ENCODE data around the gene KIF12. TPM values are rescaled to one million over a fixed set of nuclear protein-coding genes. Genes with fewer than 3 reads are reported as not detected.
"Not testable (repeated sequence)": the region's sequence is repeated elsewhere in the genome, so short reads cannot be mapped to it uniquely, and the experiment has no call there.

KIF12 gene
- total and polyA plus RNA-seq, 4 donors, result 0.38 to 8.4 TPM; not detected in 2

DNA sequence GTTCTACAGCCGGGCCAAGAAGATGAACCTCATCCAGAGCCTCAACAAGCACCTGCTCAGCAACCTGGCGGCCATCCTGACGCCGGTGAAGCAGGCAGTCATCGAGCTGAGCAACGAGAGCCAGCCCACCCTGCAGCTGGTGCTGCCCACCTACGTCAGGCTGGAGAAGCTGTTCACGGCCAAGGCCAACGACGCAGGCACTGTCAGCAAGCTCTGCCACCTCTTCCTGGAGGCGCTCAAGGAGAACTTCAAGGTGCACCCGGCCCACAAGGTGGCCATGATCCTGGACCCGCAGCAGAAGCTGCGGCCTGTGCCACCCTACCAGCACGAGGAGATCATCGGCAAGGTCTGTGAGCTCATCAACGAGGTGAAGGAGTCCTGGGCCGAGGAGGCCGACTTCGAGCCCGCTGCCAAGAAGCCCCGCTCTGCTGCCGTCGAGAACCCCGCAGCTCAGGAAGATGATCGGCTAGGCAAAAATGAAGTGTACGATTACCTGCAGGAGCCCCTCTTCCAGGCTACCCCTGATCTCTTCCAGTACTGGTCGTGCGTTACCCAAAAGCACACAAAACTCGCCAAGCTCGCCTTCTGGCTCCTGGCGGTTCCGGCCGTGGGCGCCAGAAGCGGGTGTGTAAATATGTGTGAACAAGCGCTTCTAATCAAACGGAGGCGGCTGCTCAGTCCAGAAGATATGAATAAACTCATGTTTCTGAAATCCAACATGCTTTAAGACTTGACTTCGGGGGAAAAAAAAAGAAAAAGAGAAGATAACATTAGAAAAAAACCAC lies 49.5 kb downstream of the KIF12 start:
- H3K27me3 ChIP-seq (ENCODE audit: control insufficient read depth in 1 of 2, insufficient read depth in 2 of 2, low read length in 1 of 2), result no peaks in the 10 kb centered on the region
- intact Hi-C loops (cut with DNase I), result no loop called here
- DNase-seq, result no peak

DNA sequence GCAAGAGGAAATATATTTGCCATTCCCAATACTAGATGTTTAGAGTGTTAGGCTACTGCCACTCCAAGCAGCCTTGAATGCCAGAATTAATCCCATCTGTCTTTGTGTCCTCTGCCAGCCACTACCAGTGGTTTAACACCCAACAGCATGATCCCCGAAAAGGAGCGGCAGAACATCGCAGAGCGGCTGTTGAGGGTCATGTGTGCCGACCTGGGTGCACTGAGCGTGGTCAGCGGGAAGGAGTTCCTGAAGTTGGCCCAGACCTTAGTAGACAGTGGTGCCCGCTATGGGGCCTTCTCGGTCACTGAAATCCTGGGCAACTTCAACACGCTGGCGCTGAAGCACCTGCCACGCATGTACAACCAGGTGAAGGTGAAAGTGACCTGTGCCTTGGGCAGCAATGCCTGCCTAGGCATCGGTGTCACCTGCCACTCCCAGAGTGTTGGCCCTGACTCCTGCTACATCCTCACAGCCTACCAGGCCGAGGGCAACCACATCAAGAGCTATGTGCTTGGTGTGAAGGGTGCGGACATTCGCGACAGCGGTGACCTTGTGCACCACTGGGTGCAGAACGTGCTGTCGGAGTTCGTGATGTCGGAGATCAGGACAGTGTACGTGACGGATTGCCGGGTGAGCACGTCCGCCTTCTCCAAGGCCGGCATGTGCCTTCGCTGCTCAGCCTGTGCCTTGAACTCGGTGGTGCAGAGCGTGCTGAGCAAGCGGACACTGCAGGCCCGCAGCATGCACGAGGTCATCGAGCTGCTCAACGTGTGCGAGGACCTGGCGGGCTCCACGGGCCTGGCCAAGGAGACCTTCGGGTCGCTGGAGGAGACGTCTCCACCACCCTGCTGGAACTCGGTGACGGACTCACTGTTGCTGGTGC lies 50.3 kb downstream of the KIF12 start:
- DNase-seq (no peak), ATAC-seq (ENCODE audit: low FRiP score) (no peak)
- Histone ChIP-seq H3K9me3 (ENCODE audit: control insufficient read depth, low read length) (no peaks in the 10 kb centered on the region), H3K4me1 (ENCODE audit: control insufficient read depth in 1 of 2, insufficient read depth in 2 of 2, low read length in 2 of 2) (no peaks in the 10 kb centered on the region), H3K27ac (ENCODE audit: low read depth in 1 of 2, low read length in 2 of 2) (no peak overlapping the region), H3K27me3 (ENCODE audit: control insufficient read depth in 1 of 2, insufficient read depth in 2 of 2, low read length in 1 of 2) (no peaks in the 10 kb centered on the region), H3K36me3 (ENCODE audit: control insufficient read depth in 1 of 2, insufficient read depth in 2 of 2, low read length in 1 of 2) (peaks cover 0 to 6% of the 10 kb centered on the region in 2 donors), H3K4me3 (ENCODE audit: low read length in 2 of 2) (no peak overlapping the region)
- intact Hi-C loops (cut with DNase I), result no loop called here
- WGBS, 2 donors, result 96 to 97% methylated on average over 44 of the region's 44 CpGs

More for the DNA sequence above, 49.5 kb downstream of the KIF12 start:
- no peak for ATAC-seq (ENCODE audit: low FRiP score)
- no peaks in the 10 kb centered on the region for H3K4me1 ChIP-seq (ENCODE audit: control insufficient read depth in 1 of 2, insufficient read depth in 2 of 2, low read length in 2 of 2)
- WGBS, 2 donors, result 96 to 97% methylated on average over 40 of the region's 40 CpGs
- no peaks in the 10 kb centered on the region for H3K9me3 ChIP-seq (ENCODE audit: control insufficient read depth, low read length)
- H3K4me3 ChIP-seq (ENCODE audit: low read length in 2 of 2), result no peak overlapping the region
- H3K27ac ChIP-seq (ENCODE audit: low read depth in 1 of 2, low read length in 2 of 2), result no peak overlapping the region
- H3K36me3 ChIP-seq (ENCODE audit: control insufficient read depth in 1 of 2, insufficient read depth in 2 of 2, low read length in 1 of 2), result peaks cover 0 to 6% of the 10 kb centered on the region in 2 donors

DNA sequence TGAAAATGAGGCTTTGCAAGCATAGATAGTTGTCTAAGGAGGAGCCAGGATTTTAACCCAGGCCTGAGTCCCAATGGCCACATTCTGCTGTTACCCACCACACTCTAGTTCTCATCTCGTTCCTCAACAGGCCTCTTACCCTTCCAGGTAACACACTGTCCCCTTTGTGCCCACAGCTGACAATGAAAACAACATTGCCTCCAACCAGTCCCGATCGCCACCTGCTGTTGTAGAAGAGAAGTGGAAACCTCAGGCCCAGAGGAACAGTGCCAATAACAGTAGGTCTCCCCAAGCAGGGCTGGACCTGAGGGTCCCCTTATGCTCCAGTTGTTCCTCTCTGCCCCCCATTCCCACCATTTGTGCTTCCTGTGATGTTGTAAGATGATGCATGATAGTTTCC lies 51.4 kb downstream of the KIF12 start:
- no peak for DNase-seq
- WGBS, 2 donors, result 81 to 83% methylated on average over 3 of the region's 3 CpGs
- no peak overlapping the region for H3K27ac ChIP-seq (ENCODE audit: low read depth in 1 of 2, low read length in 2 of 2)
- H3K27me3 ChIP-seq (ENCODE audit: control insufficient read depth in 1 of 2, insufficient read depth in 2 of 2, low read length in 1 of 2), result no peaks in the 10 kb centered on the region
- H3K4me1 ChIP-seq (ENCODE audit: control insufficient read depth in 1 of 2, insufficient read depth in 2 of 2, low read length in 2 of 2), result no peaks in the 10 kb centered on the region
- H3K4me3 ChIP-seq (ENCODE audit: low read length in 2 of 2), result no peak overlapping the region
- H3K9me3 ChIP-seq (ENCODE audit: control insufficient read depth, low read length), result no peaks in the 10 kb centered on the region
- ATAC-seq (ENCODE audit: low FRiP score), result no peak
- H3K36me3 ChIP-seq (ENCODE audit: control insufficient read depth in 1 of 2, insufficient read depth in 2 of 2, low read length in 1 of 2), result peaks cover 0 to 6% of the 10 kb centered on the region in 2 donors
- intact Hi-C loops (cut with DNase I), result no loop called here

DNA sequence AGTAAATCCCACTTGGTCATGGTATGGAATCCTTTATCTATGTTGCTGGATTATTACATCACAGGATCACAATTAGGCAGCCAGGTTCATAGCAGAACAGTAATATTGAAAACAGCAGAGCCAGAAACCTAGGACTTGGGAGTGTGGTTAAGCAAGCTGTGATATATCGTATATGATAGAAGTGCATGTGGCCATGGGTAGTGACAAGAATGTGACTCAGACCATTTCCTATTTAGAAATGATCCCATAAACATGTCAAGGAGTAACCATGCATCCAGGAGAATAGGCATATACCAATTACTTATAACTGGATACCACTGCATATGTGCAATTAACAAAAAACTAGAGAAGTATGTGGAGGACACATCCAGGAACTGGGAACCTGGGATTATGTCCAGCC lies 52.2 kb downstream of the KIF12 start:
- Histone ChIP-seq H3K27me3 (ENCODE audit: control insufficient read depth in 1 of 2, insufficient read depth in 2 of 2, low read length in 1 of 2) (no peaks in the 10 kb centered on the region), H3K4me1 (ENCODE audit: control insufficient read depth in 1 of 2, insufficient read depth in 2 of 2, low read length in 2 of 2) (no peaks in the 10 kb centered on the region), H3K4me3 (ENCODE audit: low read length in 2 of 2) (no peak overlapping the region), H3K9me3 (ENCODE audit: control insufficient read depth, low read length) (no peaks in the 10 kb centered on the region), H3K36me3 (ENCODE audit: control insufficient read depth in 1 of 2, insufficient read depth in 2 of 2, low read length in 1 of 2) (peaks cover 0 to 6% of the 10 kb centered on the region in 2 donors), H3K27ac (ENCODE audit: low read depth in 1 of 2, low read length in 2 of 2) (no peak overlapping the region)
- intact Hi-C loops (cut with DNase I), result no loop called here
- ATAC-seq (ENCODE audit: low FRiP score) (no peak), DNase-seq (no peak)
- 98 to 100% methylated on average over 1 of the region's 1 CpG for WGBS, 2 donors

DNA sequence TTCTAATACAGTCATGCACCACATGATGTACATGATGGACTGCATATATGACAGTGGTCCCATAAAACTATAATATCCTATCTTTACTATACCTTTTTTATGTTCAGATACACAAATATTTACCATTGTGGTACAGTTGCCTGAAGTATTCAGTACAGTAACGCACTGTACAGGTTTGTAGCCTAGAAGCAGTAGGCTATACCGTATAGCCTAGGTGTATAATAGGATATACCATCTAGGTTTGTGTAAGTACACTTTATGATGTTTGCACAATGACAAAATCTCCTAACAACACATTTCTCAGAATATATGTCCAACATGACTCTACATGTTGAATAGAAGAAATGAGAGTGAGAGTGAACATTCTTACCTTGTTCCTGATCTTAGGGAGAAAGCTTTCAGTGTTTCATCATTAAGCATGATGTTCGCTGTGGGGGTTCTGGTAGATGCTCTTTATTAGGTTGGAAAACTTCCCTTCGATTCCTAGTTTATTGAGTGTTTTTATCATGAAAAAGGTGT lies 52.8 kb downstream of the KIF12 start:
- Histone ChIP-seq H3K4me3 (ENCODE audit: low read length in 2 of 2) (no peak overlapping the region), H3K36me3 (ENCODE audit: control insufficient read depth in 1 of 2, insufficient read depth in 2 of 2, low read length in 1 of 2) (peaks cover 0 to 6% of the 10 kb centered on the region in 2 donors), H3K27me3 (ENCODE audit: control insufficient read depth in 1 of 2, insufficient read depth in 2 of 2, low read length in 1 of 2) (no peaks in the 10 kb centered on the region), H3K4me1 (ENCODE audit: control insufficient read depth in 1 of 2, insufficient read depth in 2 of 2, low read length in 2 of 2) (no peaks in the 10 kb centered on the region), H3K27ac (ENCODE audit: low read depth in 1 of 2, low read length in 2 of 2) (no peak overlapping the region), H3K9me3 (ENCODE audit: control insufficient read depth, low read length) (no peaks in the 10 kb centered on the region)
- 97% methylated on average over 4 of the region's 4 CpGs for WGBS, 2 donors
- intact Hi-C loops (cut with DNase I), result no loop called here
- no peak for ATAC-seq (ENCODE audit: low FRiP score)
- no peak for DNase-seq

DNA sequence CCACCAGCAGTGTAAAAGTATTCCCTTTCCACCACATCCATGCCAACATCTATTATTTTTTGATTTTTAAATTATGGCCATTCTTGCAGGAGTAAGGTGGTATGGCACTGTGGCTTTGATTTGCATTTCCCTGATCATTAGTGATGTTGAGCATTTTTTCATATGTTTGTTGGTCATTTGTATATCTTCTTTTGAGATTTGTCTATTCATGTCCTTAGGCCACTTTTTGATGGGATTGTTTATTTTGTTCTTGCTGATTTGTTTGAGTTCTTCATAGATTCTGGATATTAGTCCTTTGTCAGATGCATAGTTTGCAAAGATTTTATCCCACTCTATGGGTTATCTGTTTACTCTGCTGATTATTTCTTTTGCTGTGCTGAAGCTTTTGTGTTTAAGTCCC lies 55.4 kb downstream of the KIF12 start:
- H3K4me1 ChIP-seq (ENCODE audit: control insufficient read depth in 1 of 2, insufficient read depth in 2 of 2, low read length in 2 of 2); intact Hi-C loops (cut with DNase I); DNase-seq; H3K27me3 ChIP-seq (ENCODE audit: control insufficient read depth in 1 of 2, insufficient read depth in 2 of 2, low read length in 1 of 2); H3K27ac ChIP-seq (ENCODE audit: low read depth in 1 of 2, low read length in 2 of 2); ATAC-seq (ENCODE audit: low FRiP score); H3K36me3 ChIP-seq (ENCODE audit: control insufficient read depth in 1 of 2, insufficient read depth in 2 of 2, low read length in 1 of 2); H3K4me3 ChIP-seq (ENCODE audit: low read length in 2 of 2); H3K9me3 ChIP-seq (ENCODE audit: control insufficient read depth, low read length): not testable (repeated sequence)

Other genes with a start within 250 kb of the KIF12 start
- gene ZNF618, start 223.0 kb downstream of the KIF12 start, total RNA-seq, result 10 to 100 TPM; 15.4 to 17.3 TPM
- gene ZNF618, start 223.0 kb downstream of the KIF12 start, polyA plus RNA-seq, result 1 to 10 TPM; 4.9 to 7.5 TPM
- not detected for gene AMBP, start 21.0 kb downstream of the KIF12 start, total RNA-seq
- gene AMBP, start 21.0 kb downstream of the KIF12 start, polyA plus RNA-seq, result under 1 TPM in 1 of 2 donors, not detected in 1; 0.50 TPM
- 10 to 100 TPM; 36.9 to 54.3 TPM for gene COL27A1, start 56.2 kb upstream of the KIF12 start, total RNA-seq
- 10 to 100 TPM in 1 of 2 donors, 1 to 10 TPM in 1; 1.9 to 59.4 TPM for gene COL27A1, start 56.2 kb upstream of the KIF12 start, polyA plus RNA-seq
- gene ORM1, start 223.8 kb upstream of the KIF12 start, total RNA-seq, result under 1 TPM in 1 of 2 donors, not detected in 1; 0.45 TPM
- 1 to 10 TPM in 1 of 2 donors, under 1 TPM in 1; 0.28 to 3.0 TPM for gene ORM1, start 223.8 kb upstream of the KIF12 start, polyA plus RNA-seq
- gene ORM2, start 230.6 kb upstream of the KIF12 start, total RNA-seq, result not detected
- gene ORM2, start 230.6 kb upstream of the KIF12 start, polyA plus RNA-seq, result not detected